ENCODE results near the gene HHAT. TPM values are rescaled to one million over a fixed set of nuclear protein-coding genes. Genes with fewer than 3 reads are reported as not detected.

The HHAT gene
- total RNA-seq, 2 donors from 2014 or later = 16.3 to 19.0 TPM

DNA sequence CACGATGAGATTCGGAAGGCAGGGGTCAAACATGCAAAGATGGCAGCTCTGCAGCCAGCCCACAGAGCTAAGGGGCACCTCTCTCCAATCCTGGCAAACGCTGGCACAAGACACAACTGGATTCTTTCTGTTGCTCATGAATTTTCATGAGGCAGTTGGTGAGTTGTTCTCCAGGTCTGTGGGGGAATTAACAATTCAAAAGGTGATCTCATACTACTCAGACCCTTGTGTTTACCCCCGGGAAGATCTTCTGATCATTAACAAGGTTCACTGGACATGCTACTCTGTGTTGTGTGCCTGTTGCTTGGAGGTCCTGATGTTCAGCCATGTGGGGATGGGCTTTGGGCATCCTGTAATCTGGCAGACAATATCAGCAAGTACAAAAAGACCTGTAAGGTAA, 128.9 kb downstream of the HHAT start:
- Histone ChIP-seq H3K27me3 (replicated peaks; ENCODE audit: insufficient read depth) (no peaks in the 10 kb centered on the region), H3K4me3 (no peak overlapping the region), H3K9me3 (no peaks in the 10 kb centered on the region), H3K4me1 (replicated peaks) (no peaks in the 10 kb centered on the region), H3K27ac (no peak overlapping the region), H3K36me3 (no peaks in the 10 kb centered on the region)
- intact Hi-C loops (cut with DNase I) = no loop called here
- 80% methylated on average over 4 of the region's 4 CpGs for WGBS
- no peak for DNase-seq (ENCODE audit: low spot score)
- TF ChIP-seq, protein P1, sequence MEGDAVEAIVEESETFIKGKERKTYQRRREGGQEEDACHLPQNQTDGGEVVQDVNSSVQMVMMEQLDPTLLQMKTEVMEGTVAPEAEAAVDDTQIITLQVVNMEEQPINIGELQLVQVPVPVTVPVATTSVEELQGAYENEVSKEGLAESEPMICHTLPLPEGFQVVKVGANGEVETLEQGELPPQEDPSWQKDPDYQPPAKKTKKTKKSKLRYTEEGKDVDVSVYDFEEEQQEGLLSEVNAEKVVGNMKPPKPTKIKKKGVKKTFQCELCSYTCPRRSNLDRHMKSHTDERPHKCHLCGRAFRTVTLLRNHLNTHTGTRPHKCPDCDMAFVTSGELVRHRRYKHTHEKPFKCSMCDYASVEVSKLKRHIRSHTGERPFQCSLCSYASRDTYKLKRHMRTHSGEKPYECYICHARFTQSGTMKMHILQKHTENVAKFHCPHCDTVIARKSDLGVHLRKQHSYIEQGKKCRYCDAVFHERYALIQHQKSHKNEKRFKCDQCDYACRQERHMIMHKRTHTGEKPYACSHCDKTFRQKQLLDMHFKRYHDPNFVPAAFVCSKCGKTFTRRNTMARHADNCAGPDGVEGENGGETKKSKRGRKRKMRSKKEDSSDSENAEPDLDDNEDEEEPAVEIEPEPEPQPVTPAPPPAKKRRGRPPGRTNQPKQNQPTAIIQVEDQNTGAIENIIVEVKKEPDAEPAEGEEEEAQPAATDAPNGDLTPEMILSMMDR (IDR thresholded peaks at IDR 0.05) = no peak
- TF ChIP-seq POLR2A (IDR thresholded peaks at IDR 0.05) (no peak), POLR2AphosphoS5 (IDR thresholded peaks at IDR 0.05) (no peak)

DNA sequence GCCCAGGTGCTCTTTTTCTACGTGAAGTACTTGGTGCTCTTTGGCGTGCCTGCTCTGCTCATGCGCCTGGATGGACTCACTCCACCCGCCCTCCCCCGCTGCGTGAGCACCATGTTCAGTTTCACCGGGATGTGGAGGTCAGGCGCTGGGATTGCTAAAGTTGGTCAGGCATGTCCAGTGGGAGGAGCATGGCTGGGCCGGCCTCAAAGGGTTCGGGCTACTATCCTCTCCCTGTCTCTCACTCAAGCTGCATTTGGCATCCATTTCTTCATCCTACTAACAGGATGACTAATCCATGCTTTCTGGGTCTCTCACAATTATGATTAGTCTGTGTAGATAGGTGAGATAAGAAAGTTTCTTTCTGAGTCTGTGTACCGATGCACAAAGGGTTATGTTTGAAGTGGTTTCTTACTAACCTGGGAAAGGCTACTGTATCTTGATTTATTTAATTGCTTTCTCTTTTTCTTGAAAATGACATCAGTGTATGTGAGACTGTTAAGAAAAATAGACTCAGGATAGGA, 135.9 kb downstream of the HHAT start:
- Histone ChIP-seq H3K27ac (no peak overlapping the region), H3K36me3 (no peaks in the 10 kb centered on the region), H3K9me3 (no peaks in the 10 kb centered on the region), H3K27me3 (replicated peaks; ENCODE audit: insufficient read depth) (no peaks in the 10 kb centered on the region), H3K4me3 (no peak overlapping the region), H3K4me1 (replicated peaks) (no peaks in the 10 kb centered on the region)
- 76% methylated on average over 11 of the region's 11 CpGs for WGBS
- intact Hi-C loops (cut with DNase I) = no loop called here
- no peak for TF ChIP-seq POLR2A (IDR thresholded peaks at IDR 0.05)
- no peak for TF ChIP-seq POLR2AphosphoS5 (IDR thresholded peaks at IDR 0.05)
- TF ChIP-seq, protein P1 (IDR thresholded peaks at IDR 0.05) = no peak
- no peak for DNase-seq (ENCODE audit: low spot score)

DNA sequence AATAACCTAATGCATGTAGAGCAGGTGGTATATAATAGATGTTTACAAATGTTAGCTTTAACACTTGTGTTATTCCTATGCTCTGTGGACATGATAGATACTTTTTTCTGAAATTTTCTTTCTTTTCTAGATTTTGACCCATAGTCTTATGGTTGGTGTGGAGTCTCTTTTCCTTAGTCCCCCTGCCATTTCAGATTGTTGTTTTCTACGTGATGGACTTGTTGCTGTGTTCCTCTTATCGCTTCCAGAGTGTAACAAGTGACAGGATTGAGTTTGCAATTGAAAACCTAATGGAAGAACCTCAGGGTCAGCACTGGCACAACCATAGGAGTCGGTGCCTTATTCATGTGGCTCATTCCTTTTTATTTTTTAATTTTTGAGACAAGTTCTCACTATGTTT, 136.4 kb downstream of the HHAT start:
- no peak overlapping the region for H3K4me3 ChIP-seq
- no peaks in the 10 kb centered on the region for H3K9me3 ChIP-seq
- TF ChIP-seq, protein P1 (IDR thresholded peaks at IDR 0.05) = no peak
- no peak for TF ChIP-seq POLR2AphosphoS5 (IDR thresholded peaks at IDR 0.05)
- TF ChIP-seq POLR2A (IDR thresholded peaks at IDR 0.05) = no peak
- no peak for DNase-seq (ENCODE audit: low spot score)
- intact Hi-C loops (cut with DNase I) = no loop called here
- H3K27me3 ChIP-seq (replicated peaks; ENCODE audit: insufficient read depth) = no peaks in the 10 kb centered on the region
- no peaks in the 10 kb centered on the region for H3K4me1 ChIP-seq (replicated peaks)
- 96% methylated on average over 3 of the region's 3 CpGs for WGBS
- no peak overlapping the region for H3K27ac ChIP-seq
- H3K36me3 ChIP-seq = no peaks in the 10 kb centered on the region

DNA sequence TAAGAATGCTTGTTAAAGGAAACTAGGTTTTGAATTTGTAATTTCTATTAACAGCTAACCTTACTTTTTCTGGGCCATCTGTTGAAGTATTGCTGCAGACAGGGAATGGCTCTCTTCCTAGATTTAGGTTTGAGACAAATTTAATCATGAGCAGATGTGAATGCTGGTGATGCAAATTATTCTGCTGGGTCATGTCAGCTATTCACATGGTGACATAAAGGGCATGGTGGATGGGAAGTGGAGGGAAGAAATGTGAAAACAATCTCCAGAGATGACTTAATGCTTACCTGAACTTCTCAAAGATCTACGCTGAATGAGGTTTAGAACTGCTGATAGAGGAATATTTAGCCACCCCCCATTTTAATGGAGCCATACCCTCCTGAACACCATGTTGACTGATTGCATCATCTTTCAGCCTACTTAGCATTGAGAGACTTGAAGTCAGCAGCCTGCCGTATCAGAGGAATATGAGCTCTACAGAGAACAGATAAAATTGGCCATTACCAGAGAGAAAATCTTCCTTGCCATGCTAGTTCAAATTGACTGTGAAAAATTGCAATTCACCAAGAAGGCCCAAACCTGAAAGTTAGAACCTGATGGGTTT, 138.8 kb downstream of the HHAT start:
- no peaks in the 10 kb centered on the region for H3K4me1 ChIP-seq (replicated peaks)
- no peak overlapping the region for H3K27ac ChIP-seq
- no peaks in the 10 kb centered on the region for H3K9me3 ChIP-seq
- TF ChIP-seq POLR2AphosphoS5 (IDR thresholded peaks at IDR 0.05) (no peak), POLR2A (IDR thresholded peaks at IDR 0.05) (no peak)
- TF ChIP-seq, protein P1 (IDR thresholded peaks at IDR 0.05) = no peak
- no peak overlapping the region for H3K4me3 ChIP-seq
- no peaks in the 10 kb centered on the region for H3K27me3 ChIP-seq (replicated peaks; ENCODE audit: insufficient read depth)
- no peaks in the 10 kb centered on the region for H3K36me3 ChIP-seq
- intact Hi-C loops (cut with DNase I) = no loop called here
- no peak for DNase-seq (ENCODE audit: low spot score)
- 94% methylated on average over 2 of the region's 2 CpGs for WGBS

DNA sequence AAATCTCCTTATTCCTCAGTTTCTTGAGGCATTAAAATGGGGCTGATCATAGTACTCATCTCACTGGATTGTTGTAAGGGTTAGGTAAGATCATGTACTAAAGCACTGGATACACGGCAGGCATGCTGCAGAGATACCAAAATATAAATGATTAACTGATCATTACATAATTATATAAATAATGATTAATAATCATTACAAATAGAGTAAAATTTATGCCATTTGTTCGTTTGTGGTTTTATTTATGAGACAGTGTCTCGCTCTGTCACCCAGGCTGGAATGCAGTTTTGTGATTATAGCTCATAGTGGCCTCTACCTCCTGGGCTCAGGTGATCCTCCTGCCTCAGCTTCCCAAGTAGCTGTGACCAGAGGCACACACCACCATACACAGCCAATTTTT, 140.7 kb downstream of the HHAT start:
- TF ChIP-seq, protein P1 (IDR thresholded peaks at IDR 0.05) = no peak
- TF ChIP-seq POLR2AphosphoS5 (IDR thresholded peaks at IDR 0.05) (no peak), POLR2A (IDR thresholded peaks at IDR 0.05) (no peak)
- Histone ChIP-seq H3K4me3 (no peak overlapping the region), H3K9me3 (no peaks in the 10 kb centered on the region), H3K27ac (no peak overlapping the region), H3K4me1 (replicated peaks) (no peaks in the 10 kb centered on the region), H3K27me3 (replicated peaks; ENCODE audit: insufficient read depth) (no peaks in the 10 kb centered on the region), H3K36me3 (no peaks in the 10 kb centered on the region)
- WGBS = 76% methylated on average over 3 of the region's 3 CpGs
- intact Hi-C loops (cut with DNase I) = no loop called here
- DNase-seq (ENCODE audit: low spot score) = no peak
